Fibroblast of skin of back (primary cell): ENCODE results near the gene GDPD5.
"Not testable (repeated sequence)": the region's sequence is repeated elsewhere in the genome, so short reads cannot be mapped to it uniquely, and the experiment has no call there.

ENCODE experiments used
- DNase-seq: peaks from one replicate; pipeline ENCODE4 v3.0.0-alpha.2; 2013

Gene GDPD5

GRCh38 chr11:75428281-75428724 is 97.4 kb downstream of the GDPD5 start:
- peak; percentile 88 for DNase-seq

GRCh38 chr11:75427181-75427580 is 98.6 kb downstream of the GDPD5 start:
- no peak for DNase-seq

GRCh38 chr11:75426720-75427086 is 99.0 kb downstream of the GDPD5 start:
- no peak for DNase-seq

GRCh38 chr11:75425422-75425821 is 100.3 kb downstream of the GDPD5 start:
- DNase-seq: no peak

- no peak for DNase-seq
These were observed 101.3 kb downstream of the GDPD5 start for GRCh38 chr11:75424396-75424795.

- DNase-seq: no peak
These were observed 102.0 kb downstream of the GDPD5 start for GRCh38 chr11:75423721-75424120.

GRCh38 chr11:75422248-75423231 is 103.2 kb downstream of the GDPD5 start:
- DNase-seq: no peak

- DNase-seq: no peak
These were observed 103.9 kb downstream of the GDPD5 start for GRCh38 chr11:75421902-75422247.

- DNase-seq: no peak
These were observed 104.6 kb downstream of the GDPD5 start for GRCh38 chr11:75421035-75421602.

GRCh38 chr11:75420224-75421034 is 105.3 kb downstream of the GDPD5 start:
- DNase-seq: no peak

GRCh38 chr11:75413864-75414263 is 111.9 kb downstream of the GDPD5 start:
- DNase-seq: no peak

- not testable (repeated sequence) for DNase-seq
These were observed 112.6 kb downstream of the GDPD5 start for GRCh38 chr11:75413146-75413545.

GRCh38 chr11:75409971-75410370 is 115.8 kb downstream of the GDPD5 start:
- not testable (repeated sequence) for DNase-seq

- no peak for DNase-seq
These were observed 116.9 kb downstream of the GDPD5 start for GRCh38 chr11:75408957-75409219.

- peak; percentile 31 for DNase-seq
These were observed 119.4 kb downstream of the GDPD5 start for GRCh38 chr11:75406338-75406777.

GRCh38 chr11:75403983-75404658 is 121.6 kb downstream of the GDPD5 start:
- DNase-seq: no peak

- no peak for DNase-seq
These were observed 122.7 kb downstream of the GDPD5 start for GRCh38 chr11:75403037-75403436.

- DNase-seq: no peak
These were observed 123.6 kb downstream of the GDPD5 start for GRCh38 chr11:75402002-75402773.

- no peak for DNase-seq
These were observed 125.4 kb downstream of the GDPD5 start for GRCh38 chr11:75400146-75400865.

GRCh38 chr11:75399344-75400145 is 126.2 kb downstream of the GDPD5 start, which contains the start of gene RPS3:
TSS of gene RPS3 (plus strand) at chr11:75399518. CDS start at chr11:75399548, 30 bp downstream.
- DNase-seq: peak; percentile 92
